Measurements from ENCODE around the gene DEFB121. TPM values are rescaled to one million over a fixed set of nuclear protein-coding genes. Genes with fewer than 3 reads are reported as not detected.
"Not testable (repeated sequence)": the region's sequence is repeated elsewhere in the genome, so short reads cannot be mapped to it uniquely, and the experiment has no call there.

DEFB121 gene
- total RNA-seq, 1 experiment from 2014 or later = not detected

DNA sequence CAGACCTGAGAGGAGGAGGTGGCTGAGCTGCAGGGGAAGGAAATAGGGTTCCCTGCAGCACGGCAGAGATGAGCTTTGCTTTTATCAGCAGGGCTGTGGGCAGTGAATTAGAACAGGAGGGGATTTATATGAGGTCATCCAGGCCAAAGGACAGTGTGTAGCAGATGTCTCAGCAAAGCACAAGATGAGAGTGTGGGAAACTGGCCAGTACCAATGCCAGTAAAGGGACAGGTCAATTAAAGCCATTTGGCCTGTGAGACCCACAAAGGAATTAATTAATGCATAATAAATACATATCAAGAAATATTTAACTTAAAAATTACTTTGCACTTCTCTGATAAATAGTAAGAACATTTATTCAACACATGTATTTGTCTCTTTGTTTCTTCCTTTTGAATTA, 15.5 kb downstream of the DEFB121 start, which contains the start of gene DEFB119:
Gene DEFB119 (minus strand): TSS at position 101 of the 400 bp plus-strand sequence. CDS start 107 bp downstream, outside the sequence.
- Mint-ChIP-seq H3K27me3 (ENCODE audit: unreplicated experiment) (peaks cover 78% of the 10 kb centered on the region), H3K9me3 (ENCODE audit: low read depth, unreplicated experiment) (no peaks in the 10 kb centered on the region), H3K4me1 (ENCODE audit: low read depth, unreplicated experiment) (no peaks in the 10 kb centered on the region), H3K4me3 (ENCODE audit: low read depth, unreplicated experiment) (no peak within 1 kb of the TSS), H3K36me3 (ENCODE audit: insufficient read depth, unreplicated experiment) (no peaks in the 10 kb centered on the region), H3K27ac (ENCODE audit: unreplicated experiment) (no peak within 1 kb of the TSS)
- no TSS peak for BruUV-seq (replicated peaks)
- DNase-seq = no peak
- intact Hi-C loops (cut with micrococcal nuclease; ENCODE audit: unreplicated experiment) = no loop called here
- TF ChIP-seq, protein P1, sequence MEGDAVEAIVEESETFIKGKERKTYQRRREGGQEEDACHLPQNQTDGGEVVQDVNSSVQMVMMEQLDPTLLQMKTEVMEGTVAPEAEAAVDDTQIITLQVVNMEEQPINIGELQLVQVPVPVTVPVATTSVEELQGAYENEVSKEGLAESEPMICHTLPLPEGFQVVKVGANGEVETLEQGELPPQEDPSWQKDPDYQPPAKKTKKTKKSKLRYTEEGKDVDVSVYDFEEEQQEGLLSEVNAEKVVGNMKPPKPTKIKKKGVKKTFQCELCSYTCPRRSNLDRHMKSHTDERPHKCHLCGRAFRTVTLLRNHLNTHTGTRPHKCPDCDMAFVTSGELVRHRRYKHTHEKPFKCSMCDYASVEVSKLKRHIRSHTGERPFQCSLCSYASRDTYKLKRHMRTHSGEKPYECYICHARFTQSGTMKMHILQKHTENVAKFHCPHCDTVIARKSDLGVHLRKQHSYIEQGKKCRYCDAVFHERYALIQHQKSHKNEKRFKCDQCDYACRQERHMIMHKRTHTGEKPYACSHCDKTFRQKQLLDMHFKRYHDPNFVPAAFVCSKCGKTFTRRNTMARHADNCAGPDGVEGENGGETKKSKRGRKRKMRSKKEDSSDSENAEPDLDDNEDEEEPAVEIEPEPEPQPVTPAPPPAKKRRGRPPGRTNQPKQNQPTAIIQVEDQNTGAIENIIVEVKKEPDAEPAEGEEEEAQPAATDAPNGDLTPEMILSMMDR (IDR thresholded peaks at IDR 0.05; ENCODE audit: unreplicated experiment) = no peak
- CTCF ChIA-PET = no interaction called here

DNA sequence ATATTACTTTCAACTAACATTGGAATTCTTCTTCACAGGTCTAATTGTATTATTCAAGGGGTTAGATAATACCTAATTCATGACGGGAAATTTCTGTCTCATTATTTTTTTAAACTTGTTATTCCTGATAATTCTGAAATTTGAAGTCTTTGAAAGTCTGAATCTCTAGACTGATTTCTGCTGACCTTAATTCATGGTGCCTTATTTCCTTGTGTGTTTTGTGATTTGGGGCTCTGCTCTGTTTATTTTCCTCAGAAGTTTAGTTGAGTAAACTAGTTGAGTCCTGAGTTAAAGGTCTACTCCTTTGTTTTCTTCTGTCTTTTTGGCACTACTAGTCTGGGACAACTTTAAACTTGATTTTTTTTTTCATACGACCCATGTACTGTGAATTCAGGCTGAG, 31.7 kb downstream of the DEFB121 start:
- Mint-ChIP-seq H3K9me3 (ENCODE audit: low read depth, unreplicated experiment) (no peaks in the 10 kb centered on the region), H3K4me3 (ENCODE audit: low read depth, unreplicated experiment) (no peak overlapping the region), H3K27me3 (ENCODE audit: unreplicated experiment) (peaks cover 73% of the 10 kb centered on the region), H3K36me3 (ENCODE audit: insufficient read depth, unreplicated experiment) (no peaks in the 10 kb centered on the region), H3K4me1 (ENCODE audit: low read depth, unreplicated experiment) (no peaks in the 10 kb centered on the region), H3K27ac (ENCODE audit: unreplicated experiment) (no peak overlapping the region)
- BruUV-seq (replicated peaks) = no TSS peak
- CTCF ChIA-PET = no interaction called here
- intact Hi-C loops (cut with micrococcal nuclease; ENCODE audit: unreplicated experiment) = no loop called here
- TF ChIP-seq, protein P1 (IDR thresholded peaks at IDR 0.05; ENCODE audit: unreplicated experiment) = no peak
- DNase-seq = no peak

DNA sequence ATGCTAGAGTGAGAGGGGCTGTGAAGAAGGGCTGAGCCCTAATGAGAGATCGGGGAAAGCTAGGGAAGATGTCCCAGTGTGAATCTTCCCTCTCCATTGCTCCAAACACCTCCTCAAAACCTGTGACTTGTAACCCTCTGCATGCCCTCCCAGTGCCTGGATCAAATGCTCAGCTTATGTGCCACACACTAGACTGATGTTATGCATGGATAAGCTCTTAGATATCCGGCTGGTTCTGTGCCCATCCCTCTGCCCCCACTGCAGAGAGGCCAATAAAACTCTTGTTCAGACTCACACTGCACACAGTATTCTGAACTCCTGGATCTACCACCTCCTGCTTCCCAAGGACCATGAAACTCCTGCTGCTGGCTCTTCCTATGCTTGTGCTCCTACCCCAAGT, 37.7 kb downstream of the DEFB121 start, which contains the start of gene DEFB118:
Gene DEFB118 (plus strand): TSS at position 301 of the 400 bp plus-strand sequence. CDS start 50 bp downstream, at position 351.
- no peak within 1 kb of the TSS for H3K27ac Mint-ChIP-seq (ENCODE audit: unreplicated experiment)
- H3K9me3 Mint-ChIP-seq (ENCODE audit: low read depth, unreplicated experiment) = no peaks in the 10 kb centered on the region
- intact Hi-C loops (cut with micrococcal nuclease; ENCODE audit: unreplicated experiment) = no loop called here
- no peak for DNase-seq
- CTCF ChIA-PET = no interaction called here
- peaks cover 44% of the 10 kb centered on the region for H3K27me3 Mint-ChIP-seq (ENCODE audit: unreplicated experiment)
- no peaks in the 10 kb centered on the region for H3K4me1 Mint-ChIP-seq (ENCODE audit: low read depth, unreplicated experiment)
- no TSS peak for BruUV-seq (replicated peaks)
- no peaks in the 10 kb centered on the region for H3K36me3 Mint-ChIP-seq (ENCODE audit: insufficient read depth, unreplicated experiment)
- TF ChIP-seq, protein P1 (IDR thresholded peaks at IDR 0.05; ENCODE audit: unreplicated experiment) = no peak
- H3K4me3 Mint-ChIP-seq (ENCODE audit: low read depth, unreplicated experiment) = no peak within 1 kb of the TSS

DNA sequence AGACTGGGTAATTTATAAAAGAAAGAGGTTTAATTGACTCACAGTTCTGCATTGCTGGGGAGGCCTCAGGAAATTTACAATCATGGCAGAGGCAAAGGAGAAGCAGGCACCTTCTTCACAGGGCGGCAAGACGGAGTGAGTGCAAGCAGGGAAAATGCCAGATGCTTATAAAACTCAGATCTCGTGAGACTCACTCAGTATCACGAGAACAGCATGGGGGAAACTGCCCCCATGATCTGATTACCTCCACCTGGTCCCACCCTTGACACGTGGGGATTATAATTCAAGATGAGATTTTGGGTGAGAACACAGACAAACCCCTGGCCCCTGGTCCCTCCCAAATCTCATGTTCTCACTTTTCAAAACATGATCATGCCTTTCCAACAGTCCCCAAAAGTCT, 41.7 kb downstream of the DEFB121 start:
- H3K27me3 Mint-ChIP-seq (ENCODE audit: unreplicated experiment) = peaks cover 37% of the 10 kb centered on the region
- DNase-seq; CTCF ChIA-PET; BruUV-seq (replicated peaks); H3K4me3 Mint-ChIP-seq (ENCODE audit: low read depth, unreplicated experiment); H3K27ac Mint-ChIP-seq (ENCODE audit: unreplicated experiment); intact Hi-C loops (cut with micrococcal nuclease; ENCODE audit: unreplicated experiment); H3K36me3 Mint-ChIP-seq (ENCODE audit: insufficient read depth, unreplicated experiment); H3K4me1 Mint-ChIP-seq (ENCODE audit: low read depth, unreplicated experiment); H3K9me3 Mint-ChIP-seq (ENCODE audit: low read depth, unreplicated experiment): not testable (repeated sequence)

DNA sequence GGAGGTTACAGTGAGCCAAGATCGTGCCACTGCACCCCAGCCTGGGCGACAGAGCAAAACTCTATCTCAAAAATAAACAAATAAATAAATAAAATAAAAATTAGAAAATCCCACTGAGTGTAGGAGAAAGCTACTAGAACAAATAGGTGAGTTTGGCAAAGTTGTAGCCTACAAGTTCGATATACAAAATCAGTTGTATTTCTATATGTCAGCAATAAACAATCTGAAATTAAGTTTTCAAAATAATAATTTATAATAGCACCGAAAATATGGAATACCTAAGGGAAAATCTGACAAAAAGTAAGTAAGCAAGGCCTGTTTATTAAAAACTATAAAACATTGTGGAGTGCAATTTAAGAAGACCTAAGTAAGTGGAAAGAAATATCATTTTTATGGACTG, 42.7 kb downstream of the DEFB121 start:
- Mint-ChIP-seq H3K4me1 (ENCODE audit: low read depth, unreplicated experiment) (no peaks in the 10 kb centered on the region), H3K36me3 (ENCODE audit: insufficient read depth, unreplicated experiment) (no peaks in the 10 kb centered on the region), H3K9me3 (ENCODE audit: low read depth, unreplicated experiment) (no peaks in the 10 kb centered on the region), H3K27ac (ENCODE audit: unreplicated experiment) (no peak overlapping the region), H3K27me3 (ENCODE audit: unreplicated experiment) (peaks cover 37% of the 10 kb centered on the region), H3K4me3 (ENCODE audit: low read depth, unreplicated experiment) (no peak overlapping the region)
- no TSS peak for BruUV-seq (replicated peaks)
- DNase-seq = no peak
- CTCF ChIA-PET = no interaction called here
- intact Hi-C loops (cut with micrococcal nuclease; ENCODE audit: unreplicated experiment) = no loop called here
- TF ChIP-seq, protein P1 (IDR thresholded peaks at IDR 0.05; ENCODE audit: unreplicated experiment) = no peak

Measured in Calu3 (cell line).